GM21619 (cell line): ENCODE data around the gene ZNF740.

Experiments used
- ATAC-seq: cut with Tn5 transposase; IDR thresholded peaks from one replicate; pipeline ENCODE4 v1.9.1; 2021; ENCODE audit not compliant: unreplicated experiment

The ZNF740 gene

GRCh38 chr12:53212931-53213330, 32.4 kb downstream of the ZNF740 start:
- ATAC-seq = no peak

- peak; percentile 43 for ATAC-seq
These were observed 32.8 kb downstream of the ZNF740 start for GRCh38 chr12:53213348-53213747.

- ATAC-seq = no peak
These were observed 33.7 kb downstream of the ZNF740 start for GRCh38 chr12:53214221-53214620.

- ATAC-seq = no peak
These were observed 34.3 kb downstream of the ZNF740 start for GRCh38 chr12:53214687-53215455.

GRCh38 chr12:53215497-53215896, 35.0 kb downstream of the ZNF740 start:
- no peak for ATAC-seq

GRCh38 chr12:53217051-53217930, 36.8 kb downstream of the ZNF740 start:
- ATAC-seq = no peak

- no peak for ATAC-seq
These were observed 37.4 kb downstream of the ZNF740 start for GRCh38 chr12:53217931-53218307.

- no peak for ATAC-seq
These were observed 38.2 kb downstream of the ZNF740 start for GRCh38 chr12:53218551-53219291.

GRCh38 chr12:53219292-53219955, 38.9 kb downstream of the ZNF740 start:
- ATAC-seq = no peak

- ATAC-seq = peak; percentile 29
These were observed 39.6 kb downstream of the ZNF740 start for GRCh38 chr12:53219956-53220693.

- peak; percentile 51 for ATAC-seq
These were observed 40.2 kb downstream of the ZNF740 start for GRCh38 chr12:53220694-53221202.

GRCh38 chr12:53221203-53222080, 40.9 kb downstream of the ZNF740 start:
- ATAC-seq = peak; percentile 31

- no peak for ATAC-seq
These were observed 41.7 kb downstream of the ZNF740 start for GRCh38 chr12:53222170-53222721.

GRCh38 chr12:53222806-53223261, 42.3 kb downstream of the ZNF740 start:
- no peak for ATAC-seq

GRCh38 chr12:53223389-53224060, 43.0 kb downstream of the ZNF740 start:
- ATAC-seq = no peak

- ATAC-seq = no peak
These were observed 43.8 kb downstream of the ZNF740 start for GRCh38 chr12:53224061-53224896.
